OCI-M2 (cell line): Measurements from ENCODE around the gene VGLL4.

ENCODE experiments used
- DNase-seq: peaks from one replicate; lab custom pipeline; 2025; ENCODE audit not compliant: unreplicated experiment; lab: John Stamatoyannopoulos, UW

VGLL4 gene

DNA sequence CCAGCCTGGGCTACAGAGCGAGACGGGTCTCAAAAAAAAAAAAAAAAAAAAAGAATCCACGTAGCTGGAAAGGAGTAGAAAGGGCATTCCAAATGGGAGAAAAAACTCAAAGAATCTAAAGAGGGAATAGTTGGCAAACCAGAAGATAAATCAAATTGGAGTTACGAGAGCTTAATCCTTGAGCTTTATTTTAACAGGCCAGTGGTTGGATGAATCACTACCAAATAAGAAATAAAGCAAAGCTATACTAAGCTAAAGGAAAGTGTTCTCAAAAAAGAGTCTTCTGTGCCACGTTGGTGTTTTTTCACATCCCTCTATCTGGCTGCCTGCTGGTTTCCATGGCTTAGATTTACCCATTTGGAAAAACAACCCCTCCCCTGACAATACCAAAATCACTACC is 14.0 kb downstream of the VGLL4 start:
- DNase-seq = no peak

- no peak for DNase-seq
Measured at GRCh38 chr3:11627612-11628011, 16.1 kb downstream of the VGLL4 start.

- no peak for DNase-seq
Measured at GRCh38 chr3:11626084-11626463, 17.6 kb downstream of the VGLL4 start.

DNA sequence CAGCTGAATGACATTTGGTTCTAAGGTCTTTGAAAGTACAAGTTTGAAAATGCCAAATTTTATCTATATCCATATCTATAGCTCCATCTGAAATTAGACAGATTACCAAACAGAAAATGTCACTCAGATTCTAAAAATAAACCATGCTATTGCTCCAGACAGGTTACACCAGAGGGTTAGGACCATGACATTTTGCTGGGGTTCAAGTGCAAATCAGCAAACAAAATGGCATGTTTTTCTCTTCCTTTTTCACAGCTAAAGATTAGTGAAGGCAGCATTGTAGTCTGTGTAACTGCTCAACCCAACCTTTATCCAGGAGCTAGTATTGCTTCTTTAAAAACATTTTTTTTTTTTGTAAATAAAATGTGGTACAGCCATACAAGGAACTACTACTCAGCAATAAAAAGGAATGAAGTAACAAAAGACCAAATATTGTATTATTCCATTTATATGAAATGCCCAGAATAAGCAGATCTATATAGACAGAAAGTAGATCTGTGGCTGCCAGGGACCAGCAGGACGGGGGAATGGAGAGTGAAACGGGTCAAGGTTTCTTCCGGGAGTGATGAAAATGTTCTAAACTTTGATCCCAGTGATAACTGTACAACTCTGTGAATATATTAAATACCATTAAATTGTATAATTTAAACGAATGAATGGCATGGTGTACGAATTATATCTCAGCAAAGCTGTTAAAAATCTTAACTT is 18.2 kb downstream of the VGLL4 start:
- DNase-seq = no peak

DNA sequence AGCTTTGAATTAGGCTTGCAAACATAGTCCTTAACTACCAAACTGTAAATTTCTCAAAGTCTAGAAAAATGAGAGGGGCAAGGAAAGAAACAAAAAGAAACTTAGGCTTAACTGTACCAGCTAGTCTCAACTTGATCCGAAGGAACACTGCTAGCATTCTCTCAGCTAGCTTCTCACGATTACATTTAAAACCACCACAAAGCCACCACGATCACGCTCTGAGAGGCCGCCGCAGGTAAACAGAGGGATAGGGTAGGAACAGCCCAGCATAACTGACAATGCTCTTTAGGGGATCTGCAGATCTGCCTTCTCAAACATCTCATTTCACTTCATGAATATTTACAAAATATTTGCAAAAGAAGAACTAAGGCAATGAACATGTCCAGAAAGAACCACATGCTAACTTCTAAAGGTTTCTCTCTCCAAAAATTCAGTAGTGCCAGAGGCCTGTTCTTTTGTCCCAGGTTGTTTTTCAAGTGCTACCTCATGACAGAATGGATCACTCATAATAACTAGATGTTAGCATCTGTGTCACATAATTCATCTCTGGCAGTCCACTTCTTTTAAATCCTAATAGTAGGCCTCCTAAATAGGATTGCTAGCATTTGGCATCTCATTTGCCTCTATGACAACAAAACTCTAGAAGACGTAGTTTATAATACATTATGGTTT is 18.9 kb downstream of the VGLL4 start:
- DNase-seq = no peak

DNA sequence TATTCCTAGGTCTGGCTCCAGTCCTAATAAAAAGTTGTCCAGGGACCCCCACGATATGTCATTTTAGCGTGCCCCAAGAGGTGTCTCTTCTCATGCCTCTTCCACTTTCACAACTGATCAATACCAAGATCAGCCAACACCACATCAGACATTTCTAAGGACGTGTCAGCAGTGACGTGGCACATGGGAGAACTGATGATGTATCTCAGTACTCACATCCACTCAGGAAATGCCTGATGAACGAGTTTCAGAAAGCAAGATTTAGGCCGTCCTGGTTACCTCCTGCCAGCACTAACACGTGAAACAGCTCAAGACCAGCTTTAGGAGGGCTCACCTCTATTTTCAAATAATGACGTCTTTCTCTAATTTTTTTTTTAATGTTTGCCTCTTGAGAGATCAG is 19.6 kb downstream of the VGLL4 start:
- no peak for DNase-seq

- DNase-seq = no peak
Measured at GRCh38 chr3:11622586-11623550, 20.8 kb downstream of the VGLL4 start.

GRCh38 chr3:11621077-11621476 is 22.6 kb downstream of the VGLL4 start:
- DNase-seq = no peak

GRCh38 chr3:11619946-11620652 is 23.6 kb downstream of the VGLL4 start:
- no peak for DNase-seq

- DNase-seq = no peak
Measured at GRCh38 chr3:11619461-11619860, 24.3 kb downstream of the VGLL4 start.

DNA sequence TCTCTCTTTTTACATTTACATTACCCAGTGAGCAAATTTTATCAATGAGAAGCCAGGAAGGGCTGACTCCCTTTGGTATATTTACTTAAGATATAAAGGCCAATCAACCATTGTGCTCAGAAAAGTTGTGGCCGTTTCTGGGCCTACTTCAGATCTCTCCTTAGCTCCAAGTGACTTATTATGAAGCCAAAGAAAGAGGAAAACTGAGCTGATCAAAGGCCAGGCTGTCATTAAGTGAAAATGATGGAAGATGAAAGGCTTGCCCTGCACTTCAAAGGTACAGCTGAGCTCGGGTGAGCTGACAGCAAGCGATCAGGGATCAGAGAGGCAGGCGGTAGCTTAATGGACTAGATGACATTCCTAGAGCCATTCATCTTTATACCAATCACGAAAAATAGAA is 24.8 kb downstream of the VGLL4 start:
- no peak for DNase-seq

GRCh38 chr3:11616551-11616950 is 27.2 kb downstream of the VGLL4 start:
- DNase-seq = no peak

DNA sequence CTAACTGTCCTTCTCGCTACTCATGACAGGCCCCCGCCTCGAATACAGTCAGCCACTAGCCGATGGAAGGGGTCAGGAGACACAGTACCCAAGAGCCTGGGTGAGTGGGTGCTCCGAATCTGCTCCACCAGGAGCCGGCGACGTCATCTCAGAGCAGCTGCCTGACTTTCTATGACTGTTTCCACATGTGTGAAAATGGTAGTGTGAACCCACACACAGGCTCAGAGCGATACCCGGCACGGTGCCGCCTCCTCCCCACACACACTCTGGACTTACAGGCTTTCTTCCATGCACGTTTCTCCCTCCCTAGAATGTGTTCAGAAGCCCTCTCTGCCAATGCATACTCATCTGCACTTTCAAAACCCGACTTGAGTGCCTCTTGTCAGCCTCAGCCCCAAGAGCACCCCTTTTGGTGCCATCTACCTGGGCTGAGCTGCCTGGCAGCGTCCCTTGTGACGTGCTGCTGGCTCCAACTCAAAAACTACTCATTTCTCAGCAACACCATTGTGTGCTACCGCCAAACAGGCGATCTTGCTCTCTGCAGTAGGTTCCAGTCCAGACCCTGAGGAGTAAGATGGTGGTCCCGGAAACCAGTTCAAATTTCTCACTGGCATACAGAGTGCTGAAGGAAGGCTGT is 29.7 kb downstream of the VGLL4 start:
- no peak for DNase-seq

DNA sequence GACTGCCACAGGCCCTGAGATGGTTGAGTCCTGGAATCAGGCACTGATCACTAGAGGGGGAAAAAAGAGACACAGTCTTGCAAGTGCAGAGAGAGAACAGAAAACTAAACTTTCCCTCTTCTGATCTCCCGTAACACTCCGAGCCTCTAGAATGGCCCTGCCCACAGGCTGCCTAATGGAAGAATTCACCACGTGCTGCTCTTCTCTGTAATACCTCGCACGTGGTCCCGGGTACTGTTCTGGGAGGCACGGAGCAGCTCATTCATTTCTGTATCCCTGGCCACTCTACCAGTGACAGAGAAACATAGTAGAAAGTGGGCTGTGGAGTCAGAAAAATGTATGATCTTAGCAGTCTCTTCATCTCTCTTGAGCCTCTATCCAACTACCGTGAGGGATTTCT is 30.4 kb downstream of the VGLL4 start:
- DNase-seq = no peak

DNA sequence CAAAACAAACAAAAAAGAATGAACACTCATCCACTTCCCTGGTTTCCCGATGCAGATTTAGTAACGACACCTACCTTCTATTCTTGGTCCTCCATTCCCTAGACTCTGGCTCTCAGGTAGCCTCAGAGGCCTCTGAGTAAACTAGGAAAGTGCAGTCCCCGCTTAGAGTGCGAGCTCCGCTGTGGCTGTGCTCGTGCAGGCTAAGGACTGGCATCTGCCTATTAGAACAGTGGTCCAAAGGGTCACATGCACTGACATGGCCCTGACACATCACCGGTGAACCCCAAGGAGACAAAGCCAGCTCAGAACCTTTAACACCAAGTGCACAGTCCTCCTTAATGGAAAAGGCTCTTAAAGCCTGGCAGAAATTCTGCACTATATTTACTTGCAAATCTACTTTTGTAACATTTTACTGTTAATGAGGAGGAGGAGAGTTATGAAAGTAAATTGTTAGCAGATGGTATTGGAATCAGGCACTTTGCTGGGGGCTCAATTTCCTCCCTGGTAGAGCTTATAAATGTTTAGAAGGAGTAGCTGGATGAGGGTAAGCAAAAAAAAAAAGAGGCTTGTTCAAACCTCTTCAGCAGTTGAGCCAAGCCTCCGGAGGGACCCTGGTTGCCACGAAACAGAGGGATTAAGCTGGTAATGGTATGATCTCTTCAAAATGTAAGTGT is 31.1 kb downstream of the VGLL4 start:
- DNase-seq = no peak

- no peak for DNase-seq
Measured at GRCh38 chr3:11611341-11611799, 32.3 kb downstream of the VGLL4 start.

DNA sequence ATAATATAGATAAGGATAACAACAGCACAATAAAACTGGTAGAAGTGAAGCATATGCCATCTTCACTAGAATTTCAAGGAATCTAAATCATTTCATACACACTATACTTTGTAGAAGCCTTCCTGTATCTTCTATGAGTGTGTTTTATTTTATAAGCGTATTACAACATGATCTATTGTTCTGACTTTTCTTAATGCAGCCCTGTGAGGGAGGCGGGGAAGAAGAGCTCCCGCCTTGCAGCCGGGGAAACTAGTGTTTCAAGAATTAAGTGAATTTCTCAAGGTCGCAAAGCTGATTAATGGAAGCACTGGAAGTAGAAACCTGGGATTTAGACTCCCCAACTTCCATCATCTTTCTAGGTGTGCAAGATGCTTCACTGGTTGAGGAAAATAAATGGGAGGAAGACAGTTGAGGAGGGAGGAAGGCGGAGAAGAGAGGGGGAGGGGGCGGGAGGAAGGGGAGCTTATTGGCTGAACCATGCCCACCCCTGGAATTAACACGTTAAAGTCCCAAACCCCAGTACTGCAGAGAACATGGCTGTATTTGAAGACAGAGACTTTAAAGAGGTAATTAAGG is 32.9 kb downstream of the VGLL4 start:
- DNase-seq = no peak

DNA sequence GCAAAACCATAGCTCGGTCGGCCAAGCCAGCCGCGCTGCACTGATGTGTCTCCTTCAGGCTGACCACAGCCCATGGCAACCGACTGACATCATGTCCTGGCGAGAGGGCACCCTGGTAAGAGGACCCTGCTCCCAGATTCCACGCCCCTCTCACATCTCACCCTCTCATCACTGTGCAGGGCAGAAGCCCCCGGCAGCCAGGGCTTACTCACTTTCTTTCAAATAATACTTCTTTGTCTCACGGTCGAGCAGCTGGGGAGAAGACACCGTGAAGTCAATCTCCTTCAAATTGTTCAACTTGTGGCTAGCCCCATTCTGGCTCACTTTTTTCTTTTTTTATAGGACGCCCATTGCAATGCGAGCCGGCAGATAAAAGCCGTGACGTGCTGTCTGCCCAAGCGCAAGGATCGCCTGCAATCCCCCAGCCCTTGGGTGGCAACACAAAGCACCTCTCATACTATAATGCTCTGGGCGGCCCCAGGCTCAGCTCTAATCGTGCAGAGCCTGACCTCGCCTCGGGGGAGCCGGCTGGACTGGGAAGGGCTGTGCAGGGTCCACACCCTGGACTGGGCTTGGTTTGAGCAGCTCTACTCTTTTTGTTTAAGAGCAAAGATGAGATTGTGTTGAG is 33.6 kb downstream of the VGLL4 start:
- DNase-seq = no peak

GRCh38 chr3:11609481-11609880 is 34.2 kb downstream of the VGLL4 start:
- no peak for DNase-seq
